ENCODE measurements around the gene FOXL3. TPM values are rescaled to one million over a fixed set of nuclear protein-coding genes. Genes with fewer than 3 reads are reported as not detected.

Gene FOXL3
- total RNA-seq, 1 experiment from 2014 or later, result not detected

DNA sequence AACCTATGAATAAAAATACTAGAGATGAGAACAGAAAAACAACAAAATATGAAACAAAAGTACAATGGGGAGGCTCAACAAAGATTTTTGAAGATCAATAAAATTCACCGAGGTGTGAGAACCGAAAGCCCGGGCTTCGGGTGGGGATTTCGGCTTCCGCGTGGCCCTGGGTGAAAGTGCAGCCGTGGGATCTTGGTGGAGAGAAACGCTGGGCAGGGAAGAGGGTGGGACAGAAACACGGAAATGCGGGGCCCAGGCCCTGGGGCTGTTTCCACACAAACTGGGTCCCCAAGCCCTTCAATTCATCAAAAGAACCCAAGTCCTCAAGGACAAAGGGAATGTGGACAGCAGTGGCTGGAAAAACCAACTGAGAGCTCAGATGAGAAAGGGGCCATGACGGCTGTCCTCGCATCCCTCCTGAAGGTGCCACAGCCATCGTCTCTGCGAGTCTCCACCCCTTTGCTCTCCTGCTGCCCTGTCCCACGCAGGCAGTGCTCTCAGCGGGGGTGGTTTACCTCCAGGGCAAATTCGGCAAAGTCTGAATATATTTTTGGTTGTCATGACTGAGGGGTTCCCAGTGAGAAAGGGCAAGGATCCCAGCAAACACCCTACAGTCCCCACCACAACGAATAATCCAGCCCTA is 19.7 kb downstream of the FOXL3 start:
- WGBS (ENCODE audit: extremely low coverage, insufficient read length, low lambda C conversion rate), result no CpG with 5 or more reads among the region's 19 CpGs

More for the DNA sequence above, 19.7 kb downstream of the FOXL3 start:
- Histone ChIP-seq H3K4ac (ENCODE audit: low read depth, low read length) (no peak overlapping the region), H3K79me2 (ENCODE audit: insufficient read depth, low read length) (no peaks in the 10 kb centered on the region), H3K9me3 (ENCODE audit: control insufficient read depth, low read depth, low read length) (no peaks in the 10 kb centered on the region), H3K27ac (ENCODE audit: insufficient read length, low read depth, low read length) (no peak overlapping the region), H4K91ac (ENCODE audit: insufficient read length, low read depth, low read length) (no peak overlapping the region), H4K20me1 (ENCODE audit: control insufficient read depth, insufficient read depth, insufficient read length) (no peaks in the 10 kb centered on the region), H3K23me2 (ENCODE audit: insufficient read length, low read depth, low read length, poor library complexity, severe bottlenecking) (no peaks in the 10 kb centered on the region), H3K18ac (ENCODE audit: insufficient read length, low read depth, low read length) (no peak overlapping the region), H3K4me2 (ENCODE audit: insufficient read depth, insufficient read length, low read length) (no peak overlapping the region), H3K9ac (ENCODE audit: extremely low read depth, insufficient read length, low read length) (no peak overlapping the region), H2BK12ac (ENCODE audit: insufficient read length, low read depth, low read length) (no peak overlapping the region), H2BK20ac (ENCODE audit: low read depth, low read length, poor library complexity, severe bottlenecking) (no peak overlapping the region), H3K14ac (ENCODE audit: insufficient read depth, low read length) (no peak overlapping the region), H3K79me1 (ENCODE audit: insufficient read depth, low read depth, low read length, poor library complexity, severe bottlenecking) (no peaks in the 10 kb centered on the region), H3K27me3 (ENCODE audit: insufficient read depth, low read length) (no peaks in the 10 kb centered on the region), H2AK5ac (ENCODE audit: insufficient read length, low read length) (no peak overlapping the region), H2BK5ac (ENCODE audit: insufficient read length, low read length) (no peak overlapping the region), H3K56ac (ENCODE audit: insufficient read length, low read depth, low read length) (no peak overlapping the region), H3K4me1 (ENCODE audit: insufficient read depth, low read length) (no peaks in the 10 kb centered on the region), H3K23ac (ENCODE audit: insufficient read length, low read depth, low read length) (no peak overlapping the region), H3T11ph (ENCODE audit: low read length) (no peak overlapping the region), H2BK120ac (ENCODE audit: low read depth, low read length, poor library complexity, severe bottlenecking) (no peak overlapping the region), H4K5ac (ENCODE audit: insufficient read length, low read depth, low read length) (no peak overlapping the region), H4K8ac (replicated peaks; ENCODE audit: insufficient read length, low read depth, low read length) (no peak overlapping the region), H2AFZ (ENCODE audit: low read length) (no peak overlapping the region), H2BK15ac (ENCODE audit: low read depth, low read length) (no peak overlapping the region)
- no peak for DNase-seq
- Mint-ChIP-seq H3K4me3 (no peak overlapping the region), H3K9me3 (peaks cover 17 to 19% of the 10 kb centered on the region in 2 experiments), H3K4me1 (peaks cover 0 to 6% of the 10 kb centered on the region in 2 experiments; a peak in 2 of 4 replicates), H3K27ac (no peak overlapping the region; a peak in 1 of 7 replicates), H3K36me3 (ENCODE audit: insufficient read depth in 1 of 3, low read depth in 3 of 3) (no peaks in the 10 kb centered on the region; a peak in 1 of 7 replicates), H3K27me3 (ENCODE audit: low read depth) (peaks cover 16% of the 10 kb centered on the region)
- TF ChIP-seq, protein P1, sequence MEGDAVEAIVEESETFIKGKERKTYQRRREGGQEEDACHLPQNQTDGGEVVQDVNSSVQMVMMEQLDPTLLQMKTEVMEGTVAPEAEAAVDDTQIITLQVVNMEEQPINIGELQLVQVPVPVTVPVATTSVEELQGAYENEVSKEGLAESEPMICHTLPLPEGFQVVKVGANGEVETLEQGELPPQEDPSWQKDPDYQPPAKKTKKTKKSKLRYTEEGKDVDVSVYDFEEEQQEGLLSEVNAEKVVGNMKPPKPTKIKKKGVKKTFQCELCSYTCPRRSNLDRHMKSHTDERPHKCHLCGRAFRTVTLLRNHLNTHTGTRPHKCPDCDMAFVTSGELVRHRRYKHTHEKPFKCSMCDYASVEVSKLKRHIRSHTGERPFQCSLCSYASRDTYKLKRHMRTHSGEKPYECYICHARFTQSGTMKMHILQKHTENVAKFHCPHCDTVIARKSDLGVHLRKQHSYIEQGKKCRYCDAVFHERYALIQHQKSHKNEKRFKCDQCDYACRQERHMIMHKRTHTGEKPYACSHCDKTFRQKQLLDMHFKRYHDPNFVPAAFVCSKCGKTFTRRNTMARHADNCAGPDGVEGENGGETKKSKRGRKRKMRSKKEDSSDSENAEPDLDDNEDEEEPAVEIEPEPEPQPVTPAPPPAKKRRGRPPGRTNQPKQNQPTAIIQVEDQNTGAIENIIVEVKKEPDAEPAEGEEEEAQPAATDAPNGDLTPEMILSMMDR (conservative IDR thresholded peaks at IDR 0.05), result no peak
